Inflammatory macrophage (primary cell): ENCODE results near the gene GRM8.

Experiments
- DNase-seq, 2 donors: peaks; one replicate each; pipeline ENCODE4 v3.0.0-alpha.2; 2020 to 2022

Gene GRM8

DNA sequence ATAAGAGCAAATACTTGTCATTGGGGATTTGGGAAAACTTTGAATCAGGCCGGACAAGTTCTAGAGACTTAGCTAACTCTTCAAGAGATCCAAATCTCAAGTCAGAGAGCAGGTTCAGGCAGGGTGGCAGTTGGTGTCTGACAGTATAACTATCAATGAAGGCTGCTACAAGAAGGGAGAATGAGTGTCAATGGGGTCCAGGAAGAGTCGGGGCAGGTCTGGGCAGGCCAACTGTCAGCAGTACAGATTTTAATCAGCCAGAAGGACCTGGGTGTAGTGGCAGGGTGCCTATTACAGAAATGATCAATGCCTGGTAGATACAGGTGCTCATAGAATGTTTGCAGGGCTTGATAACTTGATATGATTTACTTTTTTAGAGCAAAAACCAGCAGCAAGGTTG lies 751.1 kb downstream of the GRM8 start:
- no peak for DNase-seq

GRCh38 chr7:126499481-126499880 lies 753.3 kb downstream of the GRM8 start:
- DNase-seq, result no peak

DNA sequence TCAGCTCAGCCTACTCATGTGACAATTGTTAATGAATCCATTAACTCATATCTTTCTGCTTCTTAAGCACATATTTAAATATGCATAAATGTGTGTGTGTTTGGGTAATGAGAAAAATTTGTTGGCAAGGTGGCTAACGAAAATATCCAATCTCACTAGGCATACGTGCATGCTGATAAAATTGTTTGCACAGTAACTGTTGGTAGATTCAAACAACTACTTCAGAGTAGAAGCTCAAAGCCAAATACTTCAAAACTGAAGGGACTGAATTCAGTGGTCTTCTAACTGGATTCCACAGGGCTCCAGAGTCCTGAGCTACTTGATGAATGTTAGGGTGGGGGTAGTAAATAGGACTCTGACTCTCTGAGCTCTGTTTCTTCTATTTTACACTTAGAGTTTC lies 757.0 kb downstream of the GRM8 start:
- no peak for DNase-seq

DNA sequence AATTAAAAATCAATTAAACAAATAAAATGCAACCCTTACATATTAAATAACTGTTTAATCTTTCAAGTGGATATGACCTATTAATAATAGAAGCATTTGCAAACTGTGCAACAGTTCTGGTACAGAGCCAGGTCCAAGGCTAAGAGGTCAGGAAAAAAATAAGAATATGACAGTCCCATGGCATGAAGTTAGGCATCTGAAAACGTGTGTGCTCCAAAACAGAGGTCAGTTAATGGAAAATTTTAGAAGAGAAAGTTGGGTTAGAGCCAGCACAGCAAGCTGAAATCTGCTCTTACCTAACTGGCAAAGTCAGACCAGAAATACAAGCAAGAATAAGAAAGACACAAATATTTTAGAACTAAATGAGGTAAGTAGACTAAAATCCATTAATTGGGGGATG lies 757.7 kb downstream of the GRM8 start:
- no peak for DNase-seq

GRCh38 chr7:126493801-126494200 lies 758.9 kb downstream of the GRM8 start:
- DNase-seq, result no peak

GRCh38 chr7:126489874-126490273 lies 762.9 kb downstream of the GRM8 start:
- no peak for DNase-seq

DNA sequence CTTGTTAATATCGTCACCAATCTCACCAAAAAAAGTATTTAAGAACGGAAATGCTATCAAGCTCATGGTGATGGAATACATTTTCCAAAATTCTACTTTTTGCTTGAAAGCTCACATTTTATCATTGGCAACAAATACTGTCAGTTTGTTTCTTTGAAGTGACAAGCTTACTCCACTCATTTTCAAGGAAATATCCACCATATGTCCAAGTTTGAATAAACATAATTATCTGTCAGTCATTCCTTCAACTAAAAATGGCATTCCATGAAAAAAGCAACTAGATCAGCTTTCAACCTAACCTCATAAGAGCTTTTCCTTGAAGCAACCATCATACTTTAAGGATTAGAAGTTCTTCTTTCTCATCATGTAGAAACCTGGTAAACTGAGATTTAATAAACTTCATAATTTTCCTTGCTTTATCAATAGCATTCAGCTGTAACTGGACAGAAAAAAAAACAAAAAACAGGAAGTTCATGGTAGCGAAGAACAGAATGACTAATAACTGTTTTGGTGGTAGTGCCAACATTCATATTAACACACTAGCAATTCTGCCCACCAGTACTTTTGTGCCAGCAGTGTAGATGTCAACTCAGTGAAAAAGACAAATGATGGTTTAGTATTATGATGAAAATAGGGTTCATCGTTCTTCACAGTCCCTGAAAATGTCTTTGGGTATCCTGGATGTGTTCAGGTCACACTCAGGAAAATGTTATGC lies 764.9 kb downstream of the GRM8 start:
- DNase-seq, result no peak

- DNase-seq, result no peak
Observed at GRCh38 chr7:126486806-126487205, 765.9 kb downstream of the GRM8 start.

GRCh38 chr7:126485791-126486190 lies 767.0 kb downstream of the GRM8 start:
- DNase-seq, result no peak

DNA sequence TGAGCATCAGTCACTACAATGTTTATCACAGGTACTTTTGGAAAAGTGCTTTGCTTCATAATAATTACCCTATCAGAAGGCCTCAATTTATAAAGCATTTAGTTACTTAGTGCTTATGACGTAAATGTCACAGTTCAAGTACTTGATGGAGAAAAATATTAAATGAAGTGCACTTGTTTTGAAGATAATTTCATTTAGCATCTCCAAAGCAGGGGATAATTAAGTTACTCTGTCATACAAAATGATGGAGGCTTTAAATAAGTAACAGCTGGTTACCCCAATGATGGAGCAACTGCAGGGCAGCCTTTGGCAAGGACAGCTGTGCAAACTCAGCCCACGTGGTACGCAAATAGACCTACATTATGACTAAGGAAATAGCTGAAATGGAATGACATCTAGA lies 768.8 kb downstream of the GRM8 start:
- DNase-seq, result no peak

GRCh38 chr7:126472825-126473224 lies 779.9 kb downstream of the GRM8 start:
- no peak for DNase-seq

DNA sequence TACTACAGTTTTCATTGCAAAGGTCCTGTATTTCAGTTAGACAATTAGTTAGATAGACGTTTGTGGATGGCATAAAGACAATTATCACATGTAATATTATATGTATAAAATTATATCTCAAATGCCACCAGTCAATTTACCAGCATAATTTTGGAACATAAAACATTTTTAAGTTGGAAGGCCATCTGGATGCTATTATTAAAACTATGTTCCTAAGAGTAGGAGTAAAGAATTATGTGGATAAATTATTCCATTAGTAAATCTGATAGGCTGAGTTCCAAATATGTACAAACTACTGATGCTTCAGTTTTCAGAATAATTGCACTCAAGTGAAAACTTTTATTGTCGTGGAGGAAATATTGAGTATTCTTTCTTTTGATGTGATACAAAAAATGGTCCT lies 790.3 kb downstream of the GRM8 start:
- no peak for DNase-seq

DNA sequence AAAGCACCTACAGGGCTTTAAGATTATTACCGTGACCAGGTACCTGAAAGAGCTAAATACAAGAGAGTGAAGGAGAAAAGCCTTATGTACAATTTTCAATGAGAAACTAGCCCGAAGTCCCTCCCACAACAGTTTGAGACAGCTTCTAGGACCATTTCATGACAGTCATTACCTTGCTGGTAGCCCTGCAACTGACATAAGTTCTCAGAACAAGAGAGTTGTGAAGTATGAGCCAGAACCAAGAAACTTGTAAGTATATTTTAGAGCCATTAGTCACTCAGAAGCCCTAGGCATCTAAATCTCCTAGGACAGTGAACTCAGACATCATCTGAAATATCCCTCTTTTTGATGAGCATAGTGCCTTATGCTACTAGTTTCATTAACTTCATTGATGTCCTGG lies 792.1 kb downstream of the GRM8 start:
- DNase-seq, result no peak

DNA sequence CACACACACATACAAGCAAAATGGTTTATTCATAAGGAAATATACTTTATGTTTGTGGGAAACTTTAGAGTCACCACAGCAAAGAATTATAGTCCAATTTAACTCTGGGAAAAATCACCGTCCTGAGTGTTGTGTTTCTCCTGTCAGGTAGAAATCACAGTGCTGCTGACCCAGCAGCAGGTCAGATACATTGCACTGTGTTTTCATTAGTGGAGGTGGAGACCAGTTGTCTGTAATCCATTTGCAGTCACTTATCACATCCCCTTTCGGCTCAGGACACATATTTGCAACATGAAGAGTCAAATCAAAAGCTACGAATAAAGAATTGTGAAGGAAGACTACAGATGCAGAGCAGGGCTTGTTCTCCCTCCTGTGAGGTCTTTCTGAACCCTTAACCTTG lies 799.6 kb downstream of the GRM8 start:
- no peak for DNase-seq

- no peak for DNase-seq
Observed at GRCh38 chr7:126450269-126450671, 802.5 kb downstream of the GRM8 start.

- DNase-seq, result no peak
Observed at GRCh38 chr7:126449611-126450268, 803.0 kb downstream of the GRM8 start.

GRCh38 chr7:126447984-126448383 lies 804.8 kb downstream of the GRM8 start:
- no peak for DNase-seq

DNA sequence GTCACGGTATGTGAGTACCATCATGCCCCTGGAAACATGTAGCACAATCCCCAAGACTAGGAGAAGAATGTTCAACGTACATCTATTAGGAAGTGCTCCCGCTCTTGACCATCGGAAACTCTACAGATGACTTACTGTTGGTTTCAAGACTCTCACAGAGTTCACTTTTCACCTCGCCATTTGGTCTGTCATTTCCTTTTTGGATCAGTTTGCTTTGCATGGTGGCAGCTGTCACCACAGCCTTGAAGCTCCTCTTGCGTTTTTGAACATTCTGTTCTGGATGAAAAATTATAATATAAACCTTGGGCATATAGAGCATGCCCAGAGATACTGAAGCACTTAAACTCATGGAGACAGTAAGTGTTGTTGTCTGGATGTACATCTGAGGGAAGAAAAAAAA lies 806.8 kb downstream of the GRM8 start:
- no peak for DNase-seq

DNA sequence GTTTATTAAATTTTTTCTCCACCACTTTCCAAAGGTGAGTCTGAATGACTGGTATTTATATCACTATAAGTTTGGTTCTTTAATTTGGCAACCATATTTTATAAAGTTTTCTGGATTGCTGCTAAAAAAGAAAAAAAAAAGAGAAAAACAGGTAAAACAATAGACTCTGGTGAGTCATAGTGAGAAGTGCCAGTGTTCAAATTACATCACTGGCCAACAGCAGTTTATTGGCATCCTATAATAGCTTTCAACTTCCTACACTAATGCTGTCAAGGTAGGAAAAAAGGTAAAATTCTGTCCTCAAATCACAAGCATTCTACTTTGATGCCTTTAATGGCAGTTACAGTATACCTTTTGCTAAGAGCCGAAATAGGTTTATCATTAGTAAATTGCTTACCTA lies 808.8 kb downstream of the GRM8 start:
- no peak for DNase-seq

- DNase-seq, result no peak
Observed at GRCh38 chr7:126442908-126443307, 809.8 kb downstream of the GRM8 start.

DNA sequence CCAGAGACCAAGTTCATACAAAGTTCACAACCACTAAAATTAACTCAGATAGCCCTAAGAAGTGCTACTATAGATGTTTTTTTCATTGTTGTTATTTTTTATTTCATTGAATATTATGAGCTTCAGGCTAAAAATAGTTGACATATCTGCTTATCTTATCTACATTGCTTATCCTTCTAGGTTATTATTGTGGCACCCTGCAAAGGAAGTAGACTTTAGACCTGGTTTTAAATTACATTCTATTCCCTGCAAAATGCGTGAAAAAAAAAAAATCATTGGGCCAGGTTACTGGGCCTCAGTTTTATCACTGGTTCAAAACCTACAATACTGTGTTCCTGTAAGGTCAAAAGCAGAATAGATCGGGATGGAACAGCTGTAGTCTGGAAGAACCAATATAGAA lies 811.0 kb downstream of the GRM8 start:
- DNase-seq, result no peak

- DNase-seq, result no peak
Observed at GRCh38 chr7:126440542-126440941, 812.2 kb downstream of the GRM8 start.

DNA sequence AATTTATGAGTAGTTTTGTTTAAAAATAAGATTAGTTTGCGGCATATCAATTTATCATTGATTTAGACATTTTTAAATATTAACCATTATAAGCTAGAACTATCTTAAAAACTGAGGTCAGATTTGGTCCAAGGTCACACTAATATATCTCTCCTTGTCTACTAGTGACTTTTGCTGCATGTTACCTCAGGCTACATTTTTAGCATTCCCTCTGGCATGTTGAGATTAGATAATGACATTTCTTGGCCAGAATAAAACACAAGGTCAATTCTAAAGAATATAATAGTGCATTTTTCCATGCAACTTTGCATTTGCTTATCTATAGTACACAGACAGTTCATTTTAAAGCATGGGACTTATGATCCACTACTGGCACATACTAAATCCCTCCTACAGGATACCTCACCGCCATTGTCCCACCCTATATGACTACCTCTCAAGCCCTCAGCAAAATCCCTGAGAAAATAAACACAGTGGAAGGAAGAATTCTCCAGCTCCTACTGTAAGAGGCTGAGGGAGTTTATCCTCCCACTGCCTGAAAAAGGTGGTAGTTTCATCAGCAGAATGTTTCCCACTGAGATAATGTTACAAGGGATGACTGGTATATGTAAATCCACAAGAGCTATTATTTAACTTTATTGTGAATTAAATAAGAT lies 816.4 kb downstream of the GRM8 start:
- DNase-seq, result no peak

- DNase-seq, result no peak
Observed at GRCh38 chr7:126426652-126427051, 826.1 kb downstream of the GRM8 start.
